ENCODE results near the gene RFK.
A peak's percentile ranks its signal among the peaks of the same experiment; 100 is the strongest.
"Not testable (repeated sequence)": the region's sequence is repeated elsewhere in the genome, so short reads cannot be mapped to it uniquely, and the experiment has no call there.

RFK gene

DNA sequence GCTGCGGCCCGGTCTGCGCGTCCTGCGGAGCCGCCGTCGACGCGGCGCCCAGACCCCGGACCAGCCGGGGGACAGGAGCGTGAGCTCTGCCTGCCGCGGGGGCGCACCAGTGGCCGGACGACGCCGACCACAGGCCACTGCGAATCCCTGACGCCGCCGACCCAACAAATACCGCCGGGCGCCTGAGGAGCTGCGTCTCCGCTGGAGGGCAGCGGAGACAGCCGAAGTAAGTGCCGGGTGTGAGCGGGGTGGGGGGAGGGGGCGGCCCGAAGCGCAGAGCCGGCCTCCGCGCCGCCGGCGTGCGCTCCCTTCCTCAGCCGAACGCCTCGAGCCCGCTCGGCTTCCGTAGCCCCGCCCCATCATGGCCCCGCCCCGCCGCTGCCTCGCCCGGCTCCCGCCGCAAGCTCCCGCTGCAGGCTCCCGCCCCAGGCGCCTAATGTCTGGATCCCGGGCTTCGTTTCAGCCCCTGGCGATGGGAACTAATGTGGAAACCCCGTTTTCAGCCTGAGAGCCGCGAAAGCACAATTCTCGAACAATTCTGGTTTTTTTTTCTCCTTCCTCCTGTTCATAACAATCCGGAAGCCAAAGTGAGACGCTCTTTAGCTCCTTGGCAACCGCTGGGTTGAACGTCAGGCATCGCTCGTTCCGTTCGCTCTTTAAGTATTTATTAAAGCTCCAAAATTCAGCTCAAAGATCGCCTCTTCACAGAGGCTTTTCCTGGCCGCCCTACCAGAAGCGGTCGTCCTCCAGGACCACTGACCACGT is at the start of gene RFK:
TSS of gene RFK (minus strand) at position 232 of the 765 bp plus-strand sequence. CDS start 255 bp downstream, outside the sequence.
- DNase-seq (ENCODE audit: low read depth), result peak; percentile 49

DNA sequence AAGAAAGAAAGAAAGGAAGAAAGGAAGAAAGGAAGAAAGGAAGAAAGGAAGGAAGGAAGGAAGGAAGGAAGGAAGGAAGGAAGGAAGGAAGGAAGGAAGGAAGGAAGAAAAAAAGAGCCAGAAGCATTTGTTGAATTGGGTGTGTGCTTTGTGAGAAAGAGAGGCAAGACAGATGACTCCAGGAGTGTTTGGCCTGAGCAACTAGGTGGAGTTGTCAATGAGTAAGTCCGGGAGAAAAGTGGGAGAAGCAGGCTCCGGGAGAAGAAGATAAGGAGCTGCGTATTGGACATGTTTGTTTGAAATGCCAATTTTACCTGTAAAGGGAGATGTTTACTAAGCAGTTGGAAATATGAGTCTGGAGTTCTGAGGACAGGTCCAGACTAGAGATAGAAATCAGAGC is 49.7 kb upstream of the RFK start:
- no peak for DNase-seq (ENCODE audit: low read depth)

DNA sequence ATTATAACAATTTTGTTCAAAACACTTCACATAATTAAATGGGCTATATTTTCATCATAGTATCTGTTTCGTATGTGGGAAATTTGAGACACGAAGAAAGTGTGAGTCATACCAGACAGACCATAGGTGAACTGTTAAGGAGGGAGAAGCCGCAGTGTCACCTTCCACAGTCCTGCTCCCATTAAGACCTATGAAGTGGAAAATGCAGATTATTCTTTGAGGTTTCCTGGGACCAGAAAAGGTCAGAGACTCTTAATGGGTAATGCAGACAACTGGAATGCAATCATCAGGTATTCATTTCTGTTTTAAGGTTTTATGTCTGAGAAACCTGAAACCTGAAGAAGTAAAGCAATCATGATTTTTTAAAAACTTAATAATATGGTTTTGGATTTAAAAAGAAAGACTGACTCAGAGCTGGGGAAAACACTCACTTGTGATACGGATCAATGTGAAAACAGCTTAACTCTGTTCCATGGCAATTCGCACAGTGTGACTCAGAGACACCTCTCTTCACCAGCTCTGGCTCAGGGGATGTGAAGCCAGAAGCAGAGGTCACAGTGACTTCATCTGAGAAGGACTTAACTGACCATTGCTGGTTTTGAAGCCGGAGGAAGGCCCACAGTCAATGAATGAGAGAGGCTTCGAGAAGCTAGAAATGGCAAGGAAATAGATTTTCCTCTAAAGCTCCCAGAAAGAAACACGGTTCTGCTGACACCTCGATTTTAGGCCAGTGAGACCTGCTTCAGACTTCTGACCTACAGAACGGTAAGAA is 47.5 kb upstream of the RFK start:
- DNase-seq (ENCODE audit: low read depth), result no peak

DNA sequence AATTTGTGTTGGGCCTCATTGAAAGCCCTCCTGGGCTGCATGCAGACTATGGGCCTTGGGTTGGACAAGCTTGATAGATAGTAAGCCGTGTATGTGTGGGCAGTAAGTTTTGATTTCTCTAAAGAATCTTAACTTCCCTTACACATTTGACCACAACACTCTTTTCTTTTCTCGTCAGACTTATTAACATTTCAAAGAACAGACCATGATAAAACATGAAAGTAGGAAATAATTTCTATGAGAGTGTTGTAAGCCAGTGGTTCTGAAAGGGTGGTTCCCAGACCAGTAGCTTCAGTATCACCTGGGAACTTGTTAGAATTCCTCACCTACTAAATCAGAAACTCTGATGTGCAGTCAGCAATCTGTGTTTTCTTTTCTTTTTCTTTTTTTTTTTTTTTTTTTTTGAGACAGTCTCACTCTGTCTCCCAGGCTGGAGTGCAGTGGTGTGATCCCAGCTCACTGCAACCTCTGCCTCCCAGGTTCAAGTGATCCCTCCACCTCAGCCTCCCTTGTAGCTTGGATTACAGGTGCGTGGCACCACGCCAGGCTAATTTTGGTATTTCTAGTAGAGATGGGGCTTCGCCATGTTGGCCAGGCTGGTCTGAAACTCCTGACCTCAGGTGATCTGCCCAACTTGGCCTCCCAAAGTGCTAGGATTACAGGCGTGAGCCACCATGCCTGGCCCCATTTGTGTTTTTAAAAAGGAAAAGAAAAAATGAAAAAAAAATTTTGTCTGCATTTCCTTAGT is 44.8 kb upstream of the RFK start:
- DNase-seq (ENCODE audit: low read depth), result no peak

DNA sequence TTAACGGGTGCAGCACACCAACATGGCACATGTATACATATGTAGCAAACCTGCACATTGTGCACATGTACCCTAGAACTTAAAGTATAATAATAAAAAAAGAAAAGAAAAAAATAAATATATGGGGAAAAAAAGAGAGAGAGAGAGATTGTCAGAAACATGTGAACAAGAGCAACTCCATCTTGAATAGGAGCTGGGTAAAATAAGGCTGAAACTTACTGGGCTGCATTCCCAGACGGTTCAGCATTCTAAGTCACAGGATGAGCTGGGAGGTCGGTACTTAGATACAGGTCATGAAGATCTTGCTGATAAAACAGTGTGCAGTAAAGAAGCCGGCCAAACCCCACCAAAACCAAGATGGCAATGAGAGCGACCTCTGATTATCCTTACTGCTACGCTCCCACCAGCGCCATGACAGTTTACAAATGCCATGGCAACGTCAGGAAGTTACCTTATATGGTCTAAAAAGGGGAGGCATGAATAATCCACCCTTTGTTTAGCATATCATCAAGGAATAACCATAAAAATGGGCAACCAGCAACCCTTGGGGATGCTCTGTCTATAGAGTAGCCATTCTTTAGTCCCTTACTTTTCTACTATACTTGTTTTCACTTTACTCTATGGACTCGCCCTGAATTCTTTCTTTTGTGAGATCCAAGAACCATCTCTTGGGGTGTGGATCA is 42.9 kb upstream of the RFK start:
- DNase-seq (ENCODE audit: low read depth), result not testable (repeated sequence)

DNA sequence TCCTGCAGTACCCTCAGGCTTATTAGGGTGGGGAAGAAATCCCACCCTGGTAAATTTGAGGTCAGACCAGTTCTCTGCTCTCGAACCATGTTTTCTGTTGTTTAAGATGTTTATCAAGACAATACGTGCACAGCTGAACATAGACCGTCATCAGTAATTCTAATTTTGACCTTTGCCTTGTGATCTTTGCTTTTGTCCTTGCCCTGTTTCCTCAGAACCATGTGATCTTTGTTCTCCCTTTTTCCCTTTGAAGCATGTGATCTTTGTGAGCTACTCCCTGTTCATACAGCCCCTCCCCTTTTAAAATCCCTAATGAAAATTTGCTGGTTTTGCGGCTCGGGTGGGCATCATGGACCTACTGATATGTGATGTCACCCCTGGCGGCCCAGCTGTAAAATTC is 40.7 kb upstream of the RFK start:
- not testable (repeated sequence) for DNase-seq (ENCODE audit: low read depth)

- DNase-seq (ENCODE audit: low read depth), result no peak
Measured at GRCh38 chr9:76433836-76434235, 39.6 kb upstream of the RFK start.

DNA sequence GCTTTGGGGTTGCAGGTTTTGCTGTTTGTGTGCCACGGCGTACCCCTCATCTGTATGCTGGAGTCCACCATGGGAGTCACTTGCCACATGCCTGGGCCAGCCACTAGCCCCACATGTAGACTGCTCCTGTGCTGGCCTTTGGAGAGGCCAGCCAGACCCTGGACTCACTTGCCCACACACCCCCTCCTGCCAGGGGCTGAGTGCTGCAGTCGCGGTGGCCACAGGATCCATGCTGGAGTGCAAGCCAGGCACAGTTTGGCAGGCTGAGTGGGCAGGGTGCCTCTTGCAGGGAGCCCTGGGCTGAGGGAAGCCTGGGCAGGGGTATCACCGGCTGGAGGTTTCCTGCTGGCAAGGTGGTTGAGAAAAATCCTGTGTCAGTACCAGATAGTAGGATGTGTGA is 39.2 kb upstream of the RFK start:
- no peak for DNase-seq (ENCODE audit: low read depth)

DNA sequence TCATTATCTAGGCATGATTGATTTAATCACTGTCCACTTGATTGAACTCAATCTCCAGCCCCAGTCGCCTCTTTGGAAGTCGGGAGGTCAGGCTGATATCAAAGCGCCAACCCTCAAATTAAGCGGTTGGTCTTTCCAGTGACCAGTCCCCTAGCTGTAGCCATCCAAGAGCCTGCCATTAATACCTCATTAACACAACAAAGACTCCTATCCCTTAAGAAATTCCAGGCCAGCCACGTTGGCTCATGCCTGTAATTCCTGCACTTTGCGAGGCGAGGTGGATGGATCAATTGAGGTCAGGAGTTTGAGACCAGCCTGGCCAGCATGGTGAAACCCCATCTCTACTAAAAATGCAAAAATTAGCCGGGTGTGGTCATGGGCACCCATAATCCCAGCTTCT is 37.4 kb upstream of the RFK start:
- DNase-seq (ENCODE audit: low read depth), result no peak

DNA sequence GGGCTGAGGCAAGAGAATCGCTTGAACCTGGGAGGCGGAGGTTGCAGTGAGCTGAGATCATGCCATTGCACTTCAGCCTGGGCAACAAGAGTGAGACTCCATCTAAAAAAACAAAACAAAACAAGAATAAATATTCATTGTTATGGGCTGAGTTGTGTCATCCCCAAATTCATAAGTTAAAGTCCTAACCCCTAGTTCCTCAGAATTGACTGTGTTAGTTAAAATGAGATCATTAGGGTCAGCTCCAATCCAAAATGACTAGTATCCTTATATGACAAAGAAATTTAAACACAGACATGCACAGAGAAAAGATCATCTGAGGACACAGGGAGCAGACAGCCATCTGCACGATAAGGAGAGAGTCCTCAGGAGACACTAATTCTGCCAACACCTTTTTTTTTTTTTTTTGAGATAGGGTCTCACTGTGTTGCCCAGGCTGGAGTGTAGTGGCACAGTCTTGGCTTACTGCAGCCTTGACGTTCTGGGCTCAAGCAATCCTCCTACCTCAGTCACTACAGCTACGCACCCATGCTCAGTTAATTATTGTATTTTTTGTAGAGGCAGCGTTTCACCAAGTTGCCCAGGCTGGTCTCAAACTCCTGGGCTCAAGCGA is 32.7 kb upstream of the RFK start:
- no peak for DNase-seq (ENCODE audit: low read depth)

GRCh38 chr9:76425677-76426453 is 31.6 kb upstream of the RFK start:
- DNase-seq (ENCODE audit: low read depth), result no peak

DNA sequence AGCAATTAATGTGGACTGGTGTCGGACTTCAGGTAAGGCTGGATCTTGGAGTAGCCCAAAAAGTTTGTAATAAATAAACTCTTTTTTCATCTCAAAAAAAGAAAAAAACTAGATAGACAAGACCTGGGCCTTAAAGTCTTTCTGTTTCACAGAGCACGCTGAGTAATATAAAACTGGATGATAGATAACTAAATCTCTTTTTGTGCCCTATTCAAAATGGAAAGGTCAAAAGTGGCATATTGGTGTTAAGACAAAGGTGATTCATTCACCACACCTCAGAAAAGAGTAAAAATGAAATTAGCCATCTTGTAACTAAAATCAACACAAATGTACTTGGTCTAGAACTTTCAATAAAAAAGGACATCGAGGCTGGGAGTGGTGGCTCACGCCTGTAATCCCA is 30.3 kb upstream of the RFK start:
- no peak for DNase-seq (ENCODE audit: low read depth)

- no peak for DNase-seq (ENCODE audit: low read depth)
Measured at GRCh38 chr9:76423216-76424177, 29.3 kb upstream of the RFK start.

- no peak for DNase-seq (ENCODE audit: low read depth)
Measured at GRCh38 chr9:76419782-76420380, 25.7 kb upstream of the RFK start.

DNA sequence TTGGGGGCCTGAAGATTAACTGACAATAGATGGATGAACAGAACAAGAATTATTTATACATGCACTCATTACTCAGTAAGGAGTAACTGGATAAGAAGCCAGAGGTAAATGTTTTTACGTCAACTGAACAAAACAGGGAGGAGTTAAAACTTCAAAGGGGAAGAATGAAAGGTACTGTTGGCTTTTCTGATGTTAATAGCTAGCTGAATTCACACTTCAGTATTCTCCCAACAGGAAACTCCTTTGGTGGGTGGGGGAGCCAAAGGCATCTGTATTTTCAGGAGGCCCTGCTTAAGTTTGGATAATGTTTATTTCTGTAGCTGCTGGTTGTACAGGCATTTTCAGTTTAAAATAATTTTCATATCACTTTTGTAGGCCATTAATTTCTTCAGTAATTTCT is 23.2 kb upstream of the RFK start:
- DNase-seq (ENCODE audit: low read depth), result no peak

GRCh38 chr9:76415731-76416130 is 21.5 kb upstream of the RFK start:
- DNase-seq (ENCODE audit: low read depth), result no peak

DNA sequence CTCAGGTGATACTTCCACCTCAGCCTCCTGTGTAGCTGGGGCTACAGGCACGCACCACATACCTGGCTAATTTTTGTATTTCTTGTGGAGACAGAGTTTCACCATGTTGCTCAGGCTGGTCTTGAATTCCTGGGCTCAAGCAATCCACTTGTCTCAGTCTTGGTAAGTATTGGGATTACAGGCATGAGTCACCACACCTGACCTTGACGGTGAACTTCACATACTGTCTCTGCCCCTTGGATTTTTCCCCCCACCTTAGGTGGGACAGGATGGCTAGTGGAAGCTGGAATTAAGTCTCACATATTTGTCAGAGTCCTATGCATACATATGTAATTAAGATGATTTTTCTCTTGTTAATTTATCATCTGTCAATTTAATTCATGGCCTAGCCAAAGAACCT is 20.9 kb upstream of the RFK start:
- no peak for DNase-seq (ENCODE audit: low read depth)

- no peak for DNase-seq (ENCODE audit: low read depth)
Measured at GRCh38 chr9:76414661-76415060, 20.4 kb upstream of the RFK start.

- no peak for DNase-seq (ENCODE audit: low read depth)
Measured at GRCh38 chr9:76413658-76414057, 19.4 kb upstream of the RFK start.

Measured in HS-5 (cell line).